MV-4-11 (cell line): ENCODE measurements around the gene YWHAG.
A peak's percentile ranks its signal among the peaks of the same experiment; 100 is the strongest.
"Not testable (repeated sequence)": the region's sequence is repeated elsewhere in the genome, so short reads cannot be mapped to it uniquely, and the experiment has no call there.

Experiments used
- DNase-seq: peaks from one replicate; lab custom pipeline; 2025; lab: John Stamatoyannopoulos, UW

The YWHAG gene

DNA sequence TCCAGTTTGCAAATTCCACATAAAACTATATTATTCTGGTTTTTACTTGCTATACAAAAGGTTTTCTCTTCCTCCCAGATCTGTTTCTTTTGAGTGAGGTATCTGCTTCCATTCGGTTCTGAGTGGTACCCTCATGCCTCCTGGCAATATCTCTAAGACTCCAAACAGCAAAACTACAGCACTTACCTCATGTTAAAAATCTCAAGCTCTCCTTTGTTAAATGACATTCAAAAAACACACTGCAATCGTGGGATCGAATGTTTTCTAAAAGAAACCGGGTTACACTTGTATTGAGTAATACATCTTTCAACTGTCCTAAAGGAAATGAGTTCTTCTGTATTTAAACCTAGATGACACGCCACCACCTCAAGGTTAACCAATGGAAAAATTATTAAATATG is 11.1 kb downstream of the YWHAG start:
- DNase-seq = peak; percentile 32

DNA sequence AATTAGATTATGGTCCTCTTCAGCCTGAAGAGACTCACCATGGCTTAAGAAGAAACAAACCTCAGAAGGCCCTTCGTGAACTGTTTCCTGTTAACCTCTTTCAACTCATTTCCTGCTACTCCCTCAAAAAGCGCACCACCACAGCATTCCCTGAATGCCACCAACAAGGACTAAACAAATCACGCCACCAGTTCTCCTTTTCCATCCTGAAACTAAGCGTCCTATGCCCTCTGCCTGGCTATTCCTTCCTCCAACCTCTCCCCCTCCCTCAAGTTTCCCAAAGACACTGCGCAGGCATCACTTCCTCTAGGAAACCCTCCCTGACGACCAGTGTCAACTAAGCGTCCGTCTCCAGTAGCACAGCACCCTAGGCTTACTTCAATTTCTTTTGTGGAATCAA is 12.0 kb downstream of the YWHAG start:
- DNase-seq = no peak

DNA sequence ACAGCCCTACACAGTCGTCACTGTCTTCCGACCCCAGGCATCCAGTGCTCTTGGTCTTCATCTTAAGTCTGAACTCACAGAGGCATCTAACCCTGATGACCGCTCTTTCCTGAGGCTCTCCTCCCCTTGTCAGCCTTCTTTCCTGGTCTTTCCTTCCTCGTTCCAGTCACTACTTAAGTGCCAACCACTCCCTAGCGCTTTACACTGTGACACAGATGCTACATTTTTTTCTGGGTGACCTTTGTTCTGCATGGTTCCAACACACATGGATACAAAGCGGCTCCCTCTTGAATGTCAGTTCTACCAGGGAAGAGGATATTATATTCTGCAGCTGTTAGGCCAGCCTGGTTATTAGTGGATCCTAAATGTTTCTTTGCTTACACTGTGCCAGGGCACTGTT is 12.7 kb downstream of the YWHAG start:
- DNase-seq = no peak

- no peak for DNase-seq
These were observed 14.9 kb downstream of the YWHAG start for GRCh38 chr7:76343931-76344321.

DNA sequence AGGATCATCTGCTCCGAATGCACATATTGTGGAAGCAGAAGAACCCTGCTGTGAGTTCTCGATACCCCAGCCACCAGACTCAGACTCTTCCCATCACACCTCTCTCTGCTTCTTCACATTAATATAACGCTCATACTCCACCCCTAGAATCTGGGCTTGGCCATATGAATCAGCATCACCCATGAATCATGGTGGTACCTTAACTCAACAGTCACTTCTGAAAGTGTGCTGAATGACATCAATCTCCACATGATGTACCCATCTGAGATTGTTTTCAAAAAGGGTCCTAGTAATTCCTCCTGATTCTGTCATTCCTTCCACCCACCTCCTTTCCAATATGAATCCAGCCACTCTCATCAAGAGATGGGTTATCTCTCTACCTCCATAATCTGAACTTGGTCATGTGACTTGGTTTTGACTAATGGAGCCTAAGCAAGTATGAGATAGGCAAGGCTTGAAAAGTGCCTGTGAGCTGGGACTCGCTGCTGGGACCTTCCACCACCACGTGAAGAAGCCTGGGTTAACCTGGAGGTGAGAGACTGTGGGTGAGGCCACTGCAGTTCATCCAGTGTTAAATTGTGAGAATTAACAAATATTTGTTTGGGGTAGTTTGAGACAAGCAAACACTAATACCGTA is 15.4 kb downstream of the YWHAG start:
- no peak for DNase-seq

GRCh38 chr7:76342222-76342621 is 16.6 kb downstream of the YWHAG start:
- no peak for DNase-seq

- no peak for DNase-seq
These were observed 18.1 kb downstream of the YWHAG start for GRCh38 chr7:76340617-76341131.

GRCh38 chr7:76338298-76339084 is 20.3 kb downstream of the YWHAG start:
- DNase-seq = no peak

- no peak for DNase-seq
These were observed 21.6 kb downstream of the YWHAG start for GRCh38 chr7:76337147-76337546.

- DNase-seq = no peak
These were observed 22.7 kb downstream of the YWHAG start for GRCh38 chr7:76336094-76336493.

- DNase-seq = not testable (repeated sequence)
These were observed 23.4 kb downstream of the YWHAG start for GRCh38 chr7:76335417-76335816.

- no peak for DNase-seq
These were observed 24.3 kb downstream of the YWHAG start for GRCh38 chr7:76334320-76334967.

DNA sequence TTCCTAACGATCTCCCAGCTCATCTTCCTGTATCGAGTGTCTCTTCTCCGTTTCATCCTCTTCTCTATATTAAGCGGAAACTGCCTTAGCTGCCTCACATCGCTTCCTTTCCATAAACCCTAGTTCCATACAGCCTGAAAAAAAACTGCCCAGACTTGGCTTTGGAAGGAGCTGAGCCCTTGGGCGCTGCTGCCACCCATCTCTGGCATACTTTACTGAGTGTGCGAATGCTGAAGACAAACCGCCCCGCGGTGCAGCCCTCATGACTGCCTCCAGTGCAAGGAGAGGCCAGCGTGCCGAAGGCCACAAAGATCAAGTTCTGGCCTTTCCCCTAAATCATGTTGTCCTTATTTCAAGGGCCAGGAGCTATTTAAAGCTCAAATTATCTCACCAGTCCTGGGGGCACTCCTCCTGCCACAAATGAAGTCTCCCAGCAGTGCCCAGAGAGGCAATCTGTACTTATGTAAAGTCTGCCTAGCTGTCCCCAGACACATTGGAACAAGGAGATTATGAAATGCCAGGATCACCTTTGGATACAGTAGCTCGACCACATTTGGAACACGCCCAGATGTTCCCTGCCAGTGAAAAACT is 25.2 kb downstream of the YWHAG start:
- no peak for DNase-seq

DNA sequence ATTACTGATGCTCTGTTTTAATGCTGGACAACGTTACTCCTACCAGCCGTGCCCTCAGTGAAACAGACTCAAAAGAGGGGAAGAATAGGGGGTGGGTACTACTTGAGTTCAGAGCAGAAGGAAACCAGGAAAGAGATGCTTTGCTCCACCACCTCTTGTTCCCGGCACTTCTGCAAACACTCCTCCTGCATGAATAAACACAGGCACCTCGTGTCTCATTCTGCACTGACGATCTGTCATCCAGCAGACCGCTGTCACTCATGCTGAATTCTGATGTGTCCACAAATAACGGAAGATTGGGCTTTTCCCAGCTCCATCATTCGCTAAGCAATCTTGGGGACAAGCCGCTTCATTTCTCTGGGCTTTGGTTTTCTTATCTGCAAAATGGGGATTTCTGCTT is 26.7 kb downstream of the YWHAG start:
- DNase-seq = no peak

- DNase-seq = no peak
These were observed 28.1 kb downstream of the YWHAG start for GRCh38 chr7:76330673-76331072.

DNA sequence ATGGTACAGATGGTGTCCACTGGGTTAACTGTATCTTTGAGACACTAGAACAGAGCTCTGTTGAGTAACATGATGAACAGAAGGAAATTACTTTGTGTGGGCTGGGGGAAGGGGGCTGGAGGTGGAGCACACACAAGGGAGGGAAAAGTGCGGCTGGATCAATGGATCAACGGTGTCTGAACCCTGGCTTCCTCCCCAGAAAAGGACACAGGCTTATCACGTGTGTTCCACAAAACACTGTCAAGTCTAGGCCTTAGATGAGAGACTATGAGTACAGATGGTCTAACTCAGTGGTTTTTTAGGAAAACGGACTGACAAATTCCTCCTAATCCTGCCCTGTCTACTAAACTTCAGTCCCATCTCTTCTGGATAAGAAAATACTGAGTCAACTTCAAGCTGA is 28.5 kb downstream of the YWHAG start:
- DNase-seq = no peak

DNA sequence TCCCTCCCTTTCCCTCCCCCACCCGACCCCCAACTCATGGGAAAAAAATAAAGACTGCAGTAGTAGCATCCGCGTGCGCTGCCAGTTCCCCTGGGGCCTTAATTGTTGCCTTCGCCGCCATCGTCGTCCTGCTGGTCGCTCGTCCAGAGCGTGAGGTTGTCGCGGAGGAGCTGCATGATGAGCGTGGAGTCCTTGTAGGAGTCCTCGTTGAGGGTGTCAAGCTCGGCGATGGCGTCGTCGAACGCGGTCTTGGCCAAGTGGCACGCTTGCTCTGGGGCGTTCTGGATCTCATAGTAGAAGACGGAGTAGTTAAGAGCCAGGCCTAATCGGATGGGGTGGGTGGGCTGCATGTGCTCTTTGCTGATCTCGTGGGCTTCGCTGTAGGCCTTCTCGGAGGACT is 29.3 kb downstream of the YWHAG start:
- no peak for DNase-seq

DNA sequence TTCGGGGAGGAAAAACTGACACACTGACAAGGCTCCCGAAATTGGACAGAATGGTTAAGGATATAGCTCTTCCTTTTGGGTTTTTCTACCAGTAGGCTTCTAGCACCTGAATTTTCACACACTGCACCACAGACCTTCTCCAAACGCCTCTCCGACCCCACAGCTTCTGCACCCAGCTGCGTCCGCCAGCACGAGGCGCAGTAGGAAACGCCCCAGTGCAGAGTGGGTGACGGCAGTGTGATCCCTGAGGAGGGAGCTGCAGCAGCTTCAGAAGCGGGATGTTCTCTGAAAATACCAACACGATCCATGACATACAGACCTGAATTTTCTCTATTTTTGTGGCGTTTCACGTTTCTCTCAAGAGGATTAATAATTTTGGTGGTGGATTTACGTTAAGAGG is 30.4 kb downstream of the YWHAG start:
- DNase-seq = no peak

DNA sequence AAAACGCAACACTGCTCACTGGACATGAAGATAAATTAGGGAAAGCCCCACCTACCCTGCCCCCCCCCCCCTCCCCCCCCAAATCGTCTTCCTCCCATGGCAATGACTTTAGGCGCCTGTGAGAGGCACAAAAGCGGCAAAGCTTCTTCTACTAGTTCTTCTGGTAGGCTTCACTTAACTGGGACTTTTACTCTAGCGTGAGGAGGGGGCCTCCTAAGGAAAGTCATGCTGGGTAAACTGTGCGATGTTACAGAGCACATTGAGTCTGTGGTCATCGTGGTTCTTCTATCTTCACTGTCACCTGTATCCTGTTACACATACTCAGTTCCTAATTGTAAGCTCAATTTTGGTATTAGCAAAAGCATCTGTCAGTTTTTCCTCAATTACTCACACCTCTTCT is 31.2 kb downstream of the YWHAG start:
- DNase-seq = no peak

GRCh38 chr7:76326646-76327233 is 32.1 kb downstream of the YWHAG start:
- no peak for DNase-seq

- no peak for DNase-seq
These were observed 33.0 kb downstream of the YWHAG start for GRCh38 chr7:76325811-76326210.

- no peak for DNase-seq
These were observed 33.7 kb downstream of the YWHAG start for GRCh38 chr7:76325092-76325491.
